ENCODE measurements around the gene CHST5.
"Not testable (repeated sequence)": the region's sequence is repeated elsewhere in the genome, so short reads cannot be mapped to it uniquely, and the experiment has no call there.

GRCh38 chr16:75545879-75546278 is 10.0 kb upstream of the CHST5 start:
- TF ChIP-seq CTCF (conservative IDR thresholded peaks at IDR 0.05; ENCODE audit: low read depth, low read length); EZH2 (IDR thresholded peaks at IDR 0.05; ENCODE audit: borderline replicate concordance, low read depth, low read length, poor library complexity, severe bottlenecking): not testable (repeated sequence)
